Cardiac ventricle fibroblast (primary cell): ENCODE results near the gene GTF3C4. TPM values are rescaled to one million over a fixed set of nuclear protein-coding genes. Genes with fewer than 3 reads are reported as not detected.

ENCODE experiments used
- total RNA-seq: library from RNA; depleted of rRNA; stranded (reverse); fragments of >200 nt; gene quantifications from 2 replicates; pipeline ENCODE4 v1.2.3, GENCODE V29; 2015

The GTF3C4 gene, protein sequence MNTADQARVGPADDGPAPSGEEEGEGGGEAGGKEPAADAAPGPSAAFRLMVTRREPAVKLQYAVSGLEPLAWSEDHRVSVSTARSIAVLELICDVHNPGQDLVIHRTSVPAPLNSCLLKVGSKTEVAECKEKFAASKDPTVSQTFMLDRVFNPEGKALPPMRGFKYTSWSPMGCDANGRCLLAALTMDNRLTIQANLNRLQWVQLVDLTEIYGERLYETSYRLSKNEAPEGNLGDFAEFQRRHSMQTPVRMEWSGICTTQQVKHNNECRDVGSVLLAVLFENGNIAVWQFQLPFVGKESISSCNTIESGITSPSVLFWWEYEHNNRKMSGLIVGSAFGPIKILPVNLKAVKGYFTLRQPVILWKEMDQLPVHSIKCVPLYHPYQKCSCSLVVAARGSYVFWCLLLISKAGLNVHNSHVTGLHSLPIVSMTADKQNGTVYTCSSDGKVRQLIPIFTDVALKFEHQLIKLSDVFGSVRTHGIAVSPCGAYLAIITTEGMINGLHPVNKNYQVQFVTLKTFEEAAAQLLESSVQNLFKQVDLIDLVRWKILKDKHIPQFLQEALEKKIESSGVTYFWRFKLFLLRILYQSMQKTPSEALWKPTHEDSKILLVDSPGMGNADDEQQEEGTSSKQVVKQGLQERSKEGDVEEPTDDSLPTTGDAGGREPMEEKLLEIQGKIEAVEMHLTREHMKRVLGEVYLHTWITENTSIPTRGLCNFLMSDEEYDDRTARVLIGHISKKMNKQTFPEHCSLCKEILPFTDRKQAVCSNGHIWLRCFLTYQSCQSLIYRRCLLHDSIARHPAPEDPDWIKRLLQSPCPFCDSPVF
- total RNA-seq, result 12.7 and 13.8 TPM in 2 replicates

DNA sequence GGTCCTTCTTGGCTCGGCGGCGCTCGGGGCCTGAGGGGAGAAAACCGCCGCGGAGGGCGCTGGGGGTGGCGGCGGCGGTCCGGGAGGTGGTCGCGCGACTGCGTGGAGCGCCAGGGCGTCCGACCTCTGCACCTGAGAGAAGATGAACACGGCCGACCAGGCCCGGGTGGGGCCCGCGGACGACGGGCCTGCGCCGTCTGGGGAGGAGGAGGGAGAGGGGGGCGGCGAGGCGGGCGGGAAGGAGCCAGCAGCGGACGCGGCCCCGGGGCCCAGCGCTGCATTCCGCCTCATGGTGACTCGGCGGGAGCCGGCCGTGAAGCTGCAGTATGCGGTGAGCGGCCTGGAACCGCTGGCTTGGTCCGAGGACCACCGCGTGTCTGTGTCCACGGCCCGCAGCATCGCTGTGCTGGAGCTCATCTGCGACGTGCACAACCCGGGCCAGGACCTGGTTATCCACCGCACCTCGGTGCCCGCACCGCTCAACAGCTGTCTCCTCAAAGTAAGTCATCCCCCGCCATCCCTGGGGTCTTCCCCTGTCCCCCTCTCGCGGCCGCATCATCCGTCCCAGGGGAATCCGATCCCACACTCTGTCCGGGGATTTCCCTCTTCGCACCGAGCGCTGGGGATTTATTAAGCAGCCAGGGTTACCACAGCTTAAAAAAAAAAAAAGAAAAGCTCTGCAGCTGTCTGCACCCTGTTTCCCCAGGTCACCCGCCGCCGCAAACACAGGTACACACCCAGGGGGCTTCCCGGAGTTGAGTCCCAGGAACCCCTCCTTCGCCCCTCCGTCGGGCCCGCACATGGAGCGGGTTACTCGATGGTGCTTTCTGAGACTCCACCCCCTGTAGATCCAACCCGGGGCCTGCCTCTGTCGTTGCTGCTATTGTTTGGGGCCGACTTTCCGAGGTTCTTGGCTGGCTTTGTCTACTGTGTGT is at the start of gene GTF3C4:
GTF3C4 (plus strand) TSS at position 8 of the 935 bp plus-strand sequence; CDS start at position 143, 135 bp downstream.

DNA sequence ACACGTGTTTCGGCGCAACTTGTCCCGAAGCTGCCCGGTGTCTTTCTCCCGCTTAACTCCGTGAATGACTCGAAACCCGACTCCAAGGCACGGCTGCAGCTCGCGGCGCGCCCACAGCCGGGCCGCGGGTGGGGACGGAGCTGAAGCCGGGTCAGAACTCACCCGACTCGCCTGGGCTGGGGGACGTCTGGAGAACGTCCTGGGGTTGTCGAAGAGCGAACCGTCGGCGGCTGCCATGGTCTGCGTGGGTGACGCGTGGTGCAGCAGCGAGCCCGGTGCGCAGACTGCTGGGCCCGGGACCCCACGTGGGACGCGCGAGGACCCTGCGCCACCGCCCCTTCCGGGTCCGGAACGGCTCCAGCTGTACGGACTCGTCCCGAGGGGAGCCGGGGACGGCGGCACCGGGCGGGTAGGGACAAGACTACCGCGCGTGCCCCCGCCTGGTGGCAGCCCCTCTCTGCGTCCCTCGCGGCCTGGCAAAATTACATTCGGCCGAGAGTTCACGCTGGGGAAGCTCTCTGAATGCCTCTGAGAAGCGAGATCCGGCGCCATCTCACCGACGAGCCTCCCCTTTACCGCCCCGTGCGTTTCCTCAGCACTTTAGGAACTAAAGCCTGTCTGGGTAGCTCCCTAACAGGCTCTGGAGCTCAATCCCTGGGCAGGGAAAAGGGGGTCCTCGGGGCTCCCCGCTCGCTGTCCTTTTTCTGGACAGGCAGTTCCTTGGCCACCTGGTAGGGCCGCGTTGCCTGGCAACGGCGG is 387 bp upstream of the GTF3C4 start, which contains the start of gene DDX31:
DDX31 (minus strand) TSS at position 286 of the 759 bp plus-strand sequence; CDS start at position 237, 49 bp downstream.

Other genes with a start within 250 kb of the GTF3C4 start
- not detected in 2 replicates for gene BARHL1, start 87.9 kb upstream of the GTF3C4 start, total RNA-seq
- gene DDX31, start 481 bp upstream of the GTF3C4 start, total RNA-seq, result 11.9 and 13.5 TPM in 2 replicates
- gene AK8, start 207.8 kb downstream of the GTF3C4 start, total RNA-seq, result 0.88 and 1.4 TPM in 2 replicates
- gene SPACA9, start 208.4 kb downstream of the GTF3C4 start, total RNA-seq, result 6.4 and 8.2 TPM in 2 replicates